HepG2 (cell line): ENCODE data around the gene MSI2. TPM values are rescaled to one million over a fixed set of nuclear protein-coding genes. Genes with fewer than 3 reads are reported as not detected.

ENCODE experiments used
- ATAC-seq: fragments of 200-7000 bp; cut with Tn5 transposase; 3 replicates; pipeline ENCODE4 v1.9.1; 2020; ENCODE audit warnings: mild to moderate bottlenecking, moderate library complexity
- BruUV-seq: library from RNA; stranded (reverse); fragments of 400-500 nt; replicated peaks from 2 replicates; lab custom pipeline; 2021; lab: Mats Ljungman, UMichigan
- CTCF ChIA-PET: fragments of 300-600 bp; formaldehyde crosslinking; extraction: SDS; loops from one replicate; lab custom pipeline; 2021; ENCODE audit warnings: low total read pairs, inconsistent platforms, low intra/inter-chr PET ratio; lab: Yijun Ruan, JAX
- POLR2A ChIA-PET: fragments of 350-600 bp; sonication (Branson Sonifier 250); formaldehyde crosslinking; loops from one replicate; lab custom pipeline; 2020; ENCODE audit warnings: antibody characterized with exemption, inconsistent platforms; lab: Yijun Ruan, JAX
- DNase-seq: peaks from one replicate; pipeline ENCODE4 v3.0.0-alpha.2; 2015; ENCODE audit warnings: low spot score
- FAIRE-seq: peaks from 3 replicates; lab custom pipeline; 2011; peaks lifted over from hg19 to GRCh38; lab: Jason Lieb, UNC
- H2AFZ ChIP-seq: one replicate; pipeline ENCODE4 v1.6.1; 2011; ENCODE audit warnings: low read length, inconsistent platforms
- H3K27ac ChIP-seq: fragments of 300-600 bp; 3 replicates; pipeline ENCODE4 v1.8.0; 2011; ENCODE audit warnings: mixed run types, mild to moderate bottlenecking, mixed read lengths, low read length, inconsistent platforms; ENCODE audit not compliant: insufficient read depth; ENCODE audit errors: extremely low read length
- H3K27me3 ChIP-seq, 2 experiments: fragments of 200-600 bp in 1 of 2; 2 replicates in 1 of 2; 3 replicates in 1 of 2; pipeline versions ENCODE4 v1.6.0 to v1.8.0; 2011; ENCODE audit warnings: low read length in 2 of 2, mild to moderate bottlenecking in 2 of 2, moderate library complexity in 2 of 2, inconsistent platforms in 1 of 2; ENCODE audit not compliant: insufficient read depth in 2 of 2, control insufficient read depth in 1 of 2
- H3K36me3 ChIP-seq, 2 experiments: fragments of 200-600 bp in 1 of 2; replicated peaks in 1 of 2; 2 replicates in 1 of 2; 3 replicates in 1 of 2; pipeline versions ENCODE4 v1.5.1 to v1.8.0; 2011; ENCODE audit warnings: low read length in 2 of 2, inconsistent platforms in 1 of 2; ENCODE audit not compliant: insufficient read depth in 2 of 2, control insufficient read depth in 1 of 2
- H3K4me1 ChIP-seq: 2 replicates; pipeline ENCODE4 v1.5.1; 2012; ENCODE audit warnings: low read length, inconsistent platforms; ENCODE audit not compliant: insufficient read depth
- H3K4me2 ChIP-seq: 2 replicates; pipeline ENCODE4 v1.6.0; 2011; ENCODE audit warnings: low read depth, low read length, inconsistent platforms
- H3K4me3 ChIP-seq, 3 experiments: fragments of 200-600 bp in 1 of 3; sonication (generic), shearing (Covaris generic) in 1 of 3; replicated peaks in 1 of 3; 2 replicates each; pipeline ENCODE4 v1.5.1; 2011 to 2016; ENCODE audit warnings: low read length in 3 of 3, inconsistent platforms in 2 of 3, low read depth in 2 of 3, mild to moderate bottlenecking in 2 of 3, control low read depth in 1 of 3, mixed read lengths in 1 of 3; ENCODE audit not compliant: insufficient read depth in 1 of 3
- H3K79me2 ChIP-seq: one replicate; pipeline ENCODE4 v1.6.1; 2011; ENCODE audit warnings: low read length, inconsistent platforms; ENCODE audit not compliant: insufficient read depth
- H3K9ac ChIP-seq: 2 replicates; pipeline ENCODE4 v1.6.0; 2011; ENCODE audit warnings: mild to moderate bottlenecking, low read depth, low read length, inconsistent platforms; ENCODE audit not compliant: insufficient read depth
- H3K9me3 ChIP-seq: 2 replicates; pipeline ENCODE4 v1.5.1; 2012; ENCODE audit warnings: mild to moderate bottlenecking, low read length
- H4K20me1 ChIP-seq: 2 replicates; pipeline ENCODE4 v1.6.0; 2011; ENCODE audit warnings: inconsistent platforms, mild to moderate bottlenecking, low read length, moderate library complexity; ENCODE audit not compliant: insufficient read depth
- CENPX ChIP-seq: sonication (generic); formaldehyde crosslinking; IDR thresholded peaks from 2 replicates; pipeline ENCODE4 v1.9.0; 2021; ENCODE audit warnings: mild to moderate bottlenecking, missing genetic modification reagents, moderate library complexity
- PHF21A ChIP-seq: sonication (generic); formaldehyde crosslinking; IDR thresholded peaks from 2 replicates; pipeline ENCODE4 v1.5.0; 2020; ENCODE audit warnings: mild to moderate bottlenecking, missing genetic modification reagents
- SMARCE1 ChIP-seq: fragments of 450-650 bp; IDR thresholded peaks from 2 replicates; pipeline ENCODE4 v1.6.1; 2017; ENCODE audit warnings: borderline replicate concordance
- SOX6 ChIP-seq, 2 experiments: fragments of 450-650 bp in 1 of 2; sonication (generic) in 1 of 2; formaldehyde crosslinking in 1 of 2; IDR thresholded peaks; 2 replicates each; pipeline versions ENCODE4 v1.4.0 to v1.6.1; 2017 to 2020; ENCODE audit warnings: antibody characterized with exemption in 1 of 2, mild to moderate bottlenecking in 1 of 2, missing genetic modification reagents in 1 of 2
- SP4 ChIP-seq: sonication (generic); formaldehyde crosslinking; IDR thresholded peaks from 2 replicates; pipeline ENCODE4 v1.8.1; 2023; ENCODE audit warnings: mild to moderate bottlenecking, missing genetic modification reagents
- STAT5B ChIP-seq: sonication (generic); formaldehyde crosslinking; IDR thresholded peaks from 2 replicates; pipeline ENCODE4 v1.4.0; 2020; ENCODE audit warnings: missing genetic modification reagents
- ZBTB7B ChIP-seq: sonication (generic); formaldehyde crosslinking; IDR thresholded peaks from 2 replicates; pipeline ENCODE4 v1.4.0; 2020; ENCODE audit warnings: missing genetic modification reagents
- ZFAT ChIP-seq: sonication (generic); formaldehyde crosslinking; conservative IDR thresholded peaks from 2 replicates; pipeline ENCODE4 v1.8.1; 2023; ENCODE audit warnings: missing genetic modification reagents, inconsistent platforms
- ZNF572 ChIP-seq: sonication (generic); formaldehyde crosslinking; IDR thresholded peaks from 2 replicates; pipeline ENCODE4 v1.5.1; 2020; ENCODE audit warnings: mild to moderate bottlenecking, missing genetic modification reagents
- ZNF7 ChIP-seq: IDR thresholded peaks from 2 replicates; pipeline ENCODE4 v1.6.1; 2016; ENCODE audit warnings: missing biosample characterization, missing genetic modification reagents
- WGBS: methylation state at CpG from one replicate; pipeline ENCODE4 v1.1.6; 2017; ENCODE audit warnings: low lambda C conversion rate; 5-methylcytosine and 5-hydroxymethylcytosine counted together
- in situ Hi-C: cut with HindIII; loops from 2 replicates; pipeline ENCODE4 v1.10.0; 2017; ENCODE audit warnings: low pct_unique_long_range_greater_than_20kb; ENCODE audit not compliant: extremely low pct_ligation_motif_present
- intact Hi-C: fragments of 100-400 bp; cut with micrococcal nuclease; formaldehyde crosslinking; loops from one replicate; pipeline ENCODE4 v1.10.0; 2022; ENCODE audit not compliant: unreplicated experiment
- polyA plus RNA-seq, 8 experiments: library from polyadenylated mRNA; depleted of rRNA in 3 of 8; stranded (reverse) in 7 of 8; unstranded in 1 of 8; fragments of >200 nt; fragmentation: Illumina TruSeq in 4 of 8; extraction: Trizol in 4 of 8; gene quantifications; 2 replicates each; pipeline versions ENCODE4 v1.2.1 to v1.2.3, GENCODE V29; 2011 to 2016; ENCODE audit warnings: low read depth in 4 of 8, missing spikeins in 1 of 8, mixed read lengths in 1 of 8; ENCODE audit not compliant: insufficient read depth in 1 of 8
- total RNA-seq, 5 experiments: library from RNA; depleted of rRNA; stranded (reverse); fragments of >200 nt; fragmentation: Illumina TruSeq; extraction: Trizol; gene quantifications; 2 replicates each; pipeline ENCODE4 v1.2.3, GENCODE V29; 2016; ENCODE audit warnings: low read depth in 1 of 5
- TF ChIP-seq, protein P1 (sequence below): sonication (generic); formaldehyde crosslinking; IDR thresholded peaks from 2 replicates; pipeline ENCODE4 v1.4.0; 2020; ENCODE audit warnings: missing genetic modification reagents
- TF ChIP-seq, protein P2 (sequence below): sonication (generic); formaldehyde crosslinking; IDR thresholded peaks from 2 replicates; pipeline ENCODE4 v1.5.1; 2020; ENCODE audit warnings: mild to moderate bottlenecking, missing genetic modification reagents, moderate library complexity
- TF ChIP-seq, protein P3 (sequence below): sonication (generic); formaldehyde crosslinking; IDR thresholded peaks from 2 replicates; pipeline ENCODE4 v1.4.0; 2020; ENCODE audit warnings: missing genetic modification reagents, mild to moderate bottlenecking, borderline replicate concordance

The MSI2 gene
- total and polyA plus RNA-seq, 2 of the 13 experiments (the other 11 are each of a cell fraction or from before 2014, with no cell fraction given): 77.5 to 78.4 TPM

DNA sequence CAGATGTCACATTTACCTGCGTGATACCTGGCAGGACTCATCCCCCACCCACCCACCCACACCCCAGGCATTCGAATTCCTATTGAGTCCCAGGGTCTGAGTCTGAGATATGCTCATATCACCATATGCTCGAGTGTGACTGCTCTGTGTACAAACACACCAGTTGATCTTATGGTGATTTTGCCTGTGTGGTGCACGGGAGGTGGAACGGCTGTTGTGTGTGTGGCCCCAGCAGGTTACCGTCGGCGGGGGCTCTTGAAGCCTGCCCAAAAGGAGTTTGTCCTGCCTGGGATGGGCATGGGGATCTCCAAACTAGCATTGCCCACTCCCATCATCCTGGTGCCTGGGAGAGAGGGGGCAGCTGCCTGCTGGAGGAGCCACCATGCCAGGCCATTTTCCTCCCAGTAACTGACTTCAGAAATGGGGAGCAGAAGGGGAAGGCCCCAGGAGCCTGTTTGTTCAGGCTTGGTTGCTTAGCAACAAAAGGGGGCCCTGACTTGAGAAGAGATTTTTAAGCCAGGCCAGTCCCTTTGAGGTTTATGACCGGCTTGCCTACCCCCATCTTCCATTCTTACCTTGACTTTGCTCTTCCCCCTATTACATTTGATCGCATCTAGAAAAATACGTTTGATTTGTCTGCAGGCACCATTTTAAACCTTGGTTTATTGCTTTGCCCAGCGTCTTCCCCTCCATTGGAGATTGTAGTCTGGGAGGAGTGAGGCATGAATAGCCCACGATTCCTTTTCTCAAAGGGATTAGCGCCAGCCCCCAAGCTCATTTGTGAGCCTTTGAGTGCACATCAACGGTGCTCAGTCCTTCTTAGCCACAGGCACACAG is 271.1 kb downstream of the MSI2 start:
- Histone ChIP-seq H3K27ac (peak overlapping the region; percentile 26), H2AFZ (no peak overlapping the region), H3K36me3 (peaks cover 3% of the 10 kb centered on the region in 2 experiments), H3K4me1 (peaks cover 97% of the 10 kb centered on the region), H3K9me3 (no peaks in the 10 kb centered on the region), H3K27me3 (no peaks in the 10 kb centered on the region), H3K4me3 (no peak overlapping the region), H3K9ac (no peak overlapping the region), H3K79me2 (peaks cover 14% of the 10 kb centered on the region), H4K20me1 (no peaks in the 10 kb centered on the region), H3K4me2 (no peak overlapping the region)
- BruUV-seq: no TSS peak
- ChIA-PET CTCF (no interaction called here), POLR2A (interaction anchor here (0.8 to 5.2 kb wide), 2 partner anchors 9 to 22 kb away, joined by 3 to 25 read pairs; no protein-coding TSS in a partner anchor)
- TF ChIP-seq PHF21A (CRISPR knock-in tag): 0 out of 2 replicates have a peak, but pooled peaks have one; percentile 17
- 0 out of 2 replicates have a peak, but pooled peaks have one; percentile 22 for TF ChIP-seq ZBTB7B
- TF ChIP-seq, protein P1, sequence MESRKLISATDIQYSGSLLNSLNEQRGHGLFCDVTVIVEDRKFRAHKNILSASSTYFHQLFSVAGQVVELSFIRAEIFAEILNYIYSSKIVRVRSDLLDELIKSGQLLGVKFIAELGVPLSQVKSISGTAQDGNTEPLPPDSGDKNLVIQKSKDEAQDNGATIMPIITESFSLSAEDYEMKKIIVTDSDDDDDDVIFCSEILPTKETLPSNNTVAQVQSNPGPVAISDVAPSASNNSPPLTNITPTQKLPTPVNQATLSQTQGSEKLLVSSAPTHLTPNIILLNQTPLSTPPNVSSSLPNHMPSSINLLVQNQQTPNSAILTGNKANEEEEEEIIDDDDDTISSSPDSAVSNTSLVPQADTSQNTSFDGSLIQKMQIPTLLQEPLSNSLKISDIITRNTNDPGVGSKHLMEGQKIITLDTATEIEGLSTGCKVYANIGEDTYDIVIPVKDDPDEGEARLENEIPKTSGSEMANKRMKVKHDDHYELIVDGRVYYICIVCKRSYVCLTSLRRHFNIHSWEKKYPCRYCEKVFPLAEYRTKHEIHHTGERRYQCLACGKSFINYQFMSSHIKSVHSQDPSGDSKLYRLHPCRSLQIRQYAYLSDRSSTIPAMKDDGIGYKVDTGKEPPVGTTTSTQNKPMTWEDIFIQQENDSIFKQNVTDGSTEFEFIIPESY (CRISPR knock-in tag): peak; percentile 70
- no peak for TF ChIP-seq ZNF572 (CRISPR knock-in tag)
- TF ChIP-seq SOX6 (IDR thresholded peaks at IDR 0.05): no peak
- 0 out of 2 replicates have a peak, but pooled peaks have one; percentile 37 for TF ChIP-seq SOX6 (CRISPR knock-in tag; IDR thresholded peaks at IDR 0.05)
- TF ChIP-seq ZNF7 (CRISPR knock-in tag): 0 out of 2 replicates have a peak, but pooled peaks have one; percentile 4
- TF ChIP-seq ZFAT: no peak
- TF ChIP-seq CENPX: 0 out of 2 replicates have a peak, but pooled peaks have one; percentile 50
- TF ChIP-seq SMARCE1: no peak
- TF ChIP-seq, protein P2, sequence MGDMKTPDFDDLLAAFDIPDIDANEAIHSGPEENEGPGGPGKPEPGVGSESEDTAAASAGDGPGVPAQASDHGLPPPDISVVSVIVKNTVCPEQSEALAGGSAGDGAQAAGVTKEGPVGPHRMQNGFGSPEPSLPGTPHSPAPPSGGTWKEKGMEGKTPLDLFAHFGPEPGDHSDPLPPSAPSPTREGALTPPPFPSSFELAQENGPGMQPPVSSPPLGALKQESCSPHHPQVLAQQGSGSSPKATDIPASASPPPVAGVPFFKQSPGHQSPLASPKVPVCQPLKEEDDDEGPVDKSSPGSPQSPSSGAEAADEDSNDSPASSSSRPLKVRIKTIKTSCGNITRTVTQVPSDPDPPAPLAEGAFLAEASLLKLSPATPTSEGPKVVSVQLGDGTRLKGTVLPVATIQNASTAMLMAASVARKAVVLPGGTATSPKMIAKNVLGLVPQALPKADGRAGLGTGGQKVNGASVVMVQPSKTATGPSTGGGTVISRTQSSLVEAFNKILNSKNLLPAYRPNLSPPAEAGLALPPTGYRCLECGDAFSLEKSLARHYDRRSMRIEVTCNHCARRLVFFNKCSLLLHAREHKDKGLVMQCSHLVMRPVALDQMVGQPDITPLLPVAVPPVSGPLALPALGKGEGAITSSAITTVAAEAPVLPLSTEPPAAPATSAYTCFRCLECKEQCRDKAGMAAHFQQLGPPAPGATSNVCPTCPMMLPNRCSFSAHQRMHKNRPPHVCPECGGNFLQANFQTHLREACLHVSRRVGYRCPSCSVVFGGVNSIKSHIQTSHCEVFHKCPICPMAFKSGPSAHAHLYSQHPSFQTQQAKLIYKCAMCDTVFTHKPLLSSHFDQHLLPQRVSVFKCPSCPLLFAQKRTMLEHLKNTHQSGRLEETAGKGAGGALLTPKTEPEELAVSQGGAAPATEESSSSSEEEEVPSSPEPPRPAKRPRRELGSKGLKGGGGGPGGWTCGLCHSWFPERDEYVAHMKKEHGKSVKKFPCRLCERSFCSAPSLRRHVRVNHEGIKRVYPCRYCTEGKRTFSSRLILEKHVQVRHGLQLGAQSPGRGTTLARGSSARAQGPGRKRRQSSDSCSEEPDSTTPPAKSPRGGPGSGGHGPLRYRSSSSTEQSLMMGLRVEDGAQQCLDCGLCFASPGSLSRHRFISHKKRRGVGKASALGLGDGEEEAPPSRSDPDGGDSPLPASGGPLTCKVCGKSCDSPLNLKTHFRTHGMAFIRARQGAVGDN (CRISPR knock-in tag): peak; percentile 39; the same call in 1 of the 2 replicates
- TF ChIP-seq SP4: 0 out of 2 replicates have a peak, but pooled peaks have one; percentile 21
- TF ChIP-seq STAT5B: no peak
- TF ChIP-seq, protein P3, sequence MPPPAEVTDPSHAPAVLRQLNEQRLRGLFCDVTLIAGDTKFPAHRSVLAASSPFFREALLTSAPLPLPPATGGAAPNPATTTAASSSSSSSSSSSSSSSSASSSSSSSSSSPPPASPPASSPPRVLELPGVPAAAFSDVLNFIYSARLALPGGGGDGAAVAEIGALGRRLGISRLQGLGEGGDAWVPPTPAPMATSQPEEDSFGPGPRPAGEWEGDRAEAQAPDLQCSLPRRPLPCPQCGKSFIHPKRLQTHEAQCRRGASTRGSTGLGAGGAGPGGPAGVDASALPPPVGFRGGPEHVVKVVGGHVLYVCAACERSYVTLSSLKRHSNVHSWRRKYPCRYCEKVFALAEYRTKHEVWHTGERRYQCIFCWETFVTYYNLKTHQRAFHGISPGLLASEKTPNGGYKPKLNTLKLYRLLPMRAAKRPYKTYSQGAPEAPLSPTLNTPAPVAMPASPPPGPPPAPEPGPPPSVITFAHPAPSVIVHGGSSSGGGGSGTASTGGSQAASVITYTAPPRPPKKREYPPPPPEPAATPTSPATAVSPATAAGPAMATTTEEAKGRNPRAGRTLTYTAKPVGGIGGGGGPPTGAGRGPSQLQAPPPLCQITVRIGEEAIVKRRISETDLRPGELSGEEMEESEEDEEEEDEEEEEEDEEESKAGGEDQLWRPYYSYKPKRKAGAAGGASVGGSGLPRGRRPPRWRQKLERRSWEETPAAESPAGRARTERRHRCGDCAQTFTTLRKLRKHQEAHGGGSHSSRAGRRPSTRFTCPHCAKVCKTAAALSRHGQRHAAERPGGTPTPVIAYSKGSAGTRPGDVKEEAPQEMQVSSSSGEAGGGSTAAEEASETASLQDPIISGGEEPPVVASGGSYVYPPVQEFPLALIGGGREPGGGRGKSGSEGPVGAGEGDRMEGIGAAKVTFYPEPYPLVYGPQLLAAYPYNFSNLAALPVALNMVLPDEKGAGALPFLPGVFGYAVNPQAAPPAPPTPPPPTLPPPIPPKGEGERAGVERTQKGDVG (CRISPR knock-in tag): peak; percentile 60; the same call in 1 of the 2 replicates
- DNase-seq (no peak), FAIRE-seq (no peak), ATAC-seq (no peak)
- WGBS: 89% methylated on average over 14 of the region's 15 CpGs
- in situ Hi-C loops (loop anchor here (5.0 kb wide), 1 partner anchor 35 kb away; no protein-coding TSS in a partner anchor), intact Hi-C loops (no loop called here)
